GM21529 (cell line): ENCODE data around the gene NOC2L.

Experiments used
- ATAC-seq: cut with Tn5 transposase; IDR thresholded peaks from one replicate; pipeline ENCODE4 v1.9.1; 2021; ENCODE audit not compliant: unreplicated experiment

Gene NOC2L

DNA sequence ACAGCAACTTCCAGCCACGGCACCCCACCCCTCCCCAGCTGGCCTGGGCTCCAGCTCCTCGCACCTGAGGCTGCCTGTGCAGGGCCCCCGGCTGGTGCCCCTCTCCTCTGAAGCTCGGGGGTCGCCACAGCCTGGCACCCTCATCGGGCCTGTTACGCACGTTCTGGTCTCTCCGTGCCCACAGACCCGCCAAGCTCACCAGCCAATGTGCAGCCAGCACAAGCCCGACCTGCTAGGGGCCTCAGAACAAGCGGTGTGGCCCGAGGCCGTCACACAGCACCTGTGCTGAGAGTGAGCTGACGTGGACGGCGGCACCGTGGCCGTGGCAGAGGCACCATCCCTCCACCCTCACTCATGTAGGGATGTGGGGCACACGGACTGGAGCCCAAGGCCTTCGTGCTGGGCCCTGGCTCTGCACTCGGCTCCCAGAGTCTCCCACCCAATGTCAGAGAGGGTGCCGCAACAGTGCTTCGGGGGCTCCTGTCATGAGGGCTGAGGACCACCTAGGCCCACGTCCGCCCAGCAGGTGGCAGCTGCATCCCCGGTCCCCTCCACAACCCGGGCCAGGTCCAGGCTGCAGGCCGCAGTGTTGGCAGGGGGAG lies 39.7 kb downstream of the NOC2L start:
- no peak for ATAC-seq

- no peak for ATAC-seq
Observed at GRCh38 chr1:918843-919242, 40.2 kb downstream of the NOC2L start.

DNA sequence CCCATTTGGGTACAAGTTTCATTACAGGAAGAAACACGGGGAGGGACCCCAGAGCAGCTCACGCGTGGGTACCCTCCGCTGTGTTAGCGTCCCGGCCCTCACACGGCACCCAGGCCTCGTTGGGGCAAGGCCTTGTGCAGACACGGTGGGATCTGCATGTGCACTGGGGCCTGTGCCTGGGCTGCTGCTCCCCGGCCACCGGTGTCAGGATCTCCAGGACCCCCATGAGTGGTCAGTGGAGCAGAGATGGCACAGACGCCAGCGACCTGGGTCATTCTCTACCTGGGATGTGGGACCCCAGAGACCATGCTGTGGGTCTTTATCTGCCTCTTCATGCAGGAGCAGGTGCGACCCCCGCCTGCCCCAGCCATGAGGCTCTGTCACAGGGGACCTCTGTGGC lies 40.7 kb downstream of the NOC2L start:
- ATAC-seq = no peak

DNA sequence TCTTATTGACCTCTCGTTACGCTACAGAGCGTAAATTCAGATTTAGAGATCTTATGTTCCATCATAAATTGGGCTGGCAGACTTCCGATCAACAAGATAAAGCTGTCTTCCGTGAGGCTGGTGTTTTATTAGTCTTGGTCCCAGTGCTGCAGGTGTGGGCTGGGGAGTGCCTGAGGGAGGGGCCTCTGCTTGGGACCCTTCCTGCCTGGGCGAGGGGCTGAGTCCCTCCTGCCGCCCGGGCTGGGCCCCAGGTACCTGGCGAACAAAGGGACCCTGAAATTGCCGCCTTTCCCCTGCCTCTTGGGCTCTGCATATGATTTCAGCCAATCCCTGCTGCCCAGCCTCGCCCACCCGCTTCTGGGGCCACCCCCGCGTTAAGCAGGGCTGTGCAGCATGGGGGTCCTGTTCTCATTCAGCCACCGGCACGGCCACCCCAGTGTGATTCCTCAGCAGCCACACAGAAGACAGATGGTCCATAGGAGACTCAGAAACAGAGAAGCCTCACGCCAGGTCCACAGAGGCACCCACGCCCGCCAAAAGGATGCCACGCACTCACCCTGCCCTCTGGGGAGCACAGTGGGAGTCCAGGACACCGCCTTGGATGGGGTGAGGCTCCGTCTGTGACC lies 41.5 kb downstream of the NOC2L start:
- ATAC-seq = no peak

DNA sequence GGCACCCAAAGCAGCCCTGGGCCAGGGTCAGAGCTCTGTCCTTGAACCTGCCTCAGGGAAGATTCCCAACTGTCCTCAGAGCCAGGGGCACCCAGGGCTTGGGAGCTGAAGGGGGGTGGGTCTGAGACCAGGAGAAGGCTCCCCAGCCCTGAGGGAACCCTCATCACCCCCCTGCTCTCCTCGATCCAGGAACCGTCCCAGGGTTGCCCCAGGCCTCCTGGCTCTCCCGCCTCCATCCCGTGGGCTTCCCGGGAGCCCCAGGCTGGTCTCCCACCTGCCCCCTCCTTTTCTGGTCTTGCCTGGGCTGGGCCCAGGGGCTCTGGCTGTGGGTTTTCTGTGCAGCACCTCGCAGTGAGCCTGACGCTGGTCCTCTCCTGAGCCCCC lies 42.0 kb downstream of the NOC2L start:
- ATAC-seq = no peak

GRCh38 chr1:916173-917075 lies 42.6 kb downstream of the NOC2L start:
- ATAC-seq = no peak

DNA sequence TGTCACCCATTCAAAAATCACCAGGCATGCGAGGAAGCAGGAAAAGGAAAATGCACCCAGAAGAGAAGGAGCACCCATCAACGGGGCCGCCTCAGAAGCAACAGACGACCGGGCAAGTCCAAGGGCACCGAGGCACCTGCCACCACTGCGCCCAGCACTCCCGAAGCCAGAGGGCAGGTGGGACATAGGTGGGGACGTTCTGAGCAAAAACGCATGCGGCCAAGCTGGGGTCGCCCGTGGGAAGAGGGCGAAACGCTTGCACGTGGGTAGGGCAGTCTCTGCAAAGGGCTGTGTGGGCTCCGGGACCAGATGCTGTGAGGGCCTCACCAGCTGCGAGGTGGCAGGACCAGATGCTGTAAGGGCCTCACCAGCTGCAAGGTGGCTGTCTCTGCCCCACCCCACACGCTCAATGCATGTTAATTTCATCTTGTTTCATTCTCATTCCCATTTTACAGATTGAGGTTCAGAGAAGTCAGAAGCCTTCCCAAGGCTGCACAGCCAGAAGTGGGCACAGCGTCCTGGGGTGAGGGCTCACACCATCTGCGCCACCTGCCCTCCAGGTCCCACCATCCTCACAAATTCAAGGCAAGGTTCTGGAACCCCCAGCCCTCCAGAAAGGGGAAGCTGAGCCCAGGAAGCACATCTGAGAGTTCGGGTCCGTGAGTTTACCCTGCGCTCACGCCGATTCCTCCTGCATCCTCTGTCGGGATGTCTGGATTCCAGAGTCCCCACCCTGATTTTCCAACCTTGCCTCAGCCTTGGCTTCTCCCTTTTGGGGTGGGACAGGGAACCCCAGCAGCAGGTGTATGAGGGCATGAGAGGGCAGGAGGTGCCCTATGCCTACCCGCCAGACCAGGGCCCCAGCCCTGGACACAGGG lies 43.5 kb downstream of the NOC2L start:
- no peak for ATAC-seq

GRCh38 chr1:914891-915280 lies 44.2 kb downstream of the NOC2L start:
- no peak for ATAC-seq

GRCh38 chr1:914131-914890 lies 44.7 kb downstream of the NOC2L start:
- ATAC-seq = no peak

- ATAC-seq = no peak
Observed at GRCh38 chr1:913491-914130, 45.4 kb downstream of the NOC2L start.

GRCh38 chr1:912740-913301 lies 46.2 kb downstream of the NOC2L start:
- ATAC-seq = no peak

GRCh38 chr1:911875-912739 lies 46.9 kb downstream of the NOC2L start:
- no peak for ATAC-seq

DNA sequence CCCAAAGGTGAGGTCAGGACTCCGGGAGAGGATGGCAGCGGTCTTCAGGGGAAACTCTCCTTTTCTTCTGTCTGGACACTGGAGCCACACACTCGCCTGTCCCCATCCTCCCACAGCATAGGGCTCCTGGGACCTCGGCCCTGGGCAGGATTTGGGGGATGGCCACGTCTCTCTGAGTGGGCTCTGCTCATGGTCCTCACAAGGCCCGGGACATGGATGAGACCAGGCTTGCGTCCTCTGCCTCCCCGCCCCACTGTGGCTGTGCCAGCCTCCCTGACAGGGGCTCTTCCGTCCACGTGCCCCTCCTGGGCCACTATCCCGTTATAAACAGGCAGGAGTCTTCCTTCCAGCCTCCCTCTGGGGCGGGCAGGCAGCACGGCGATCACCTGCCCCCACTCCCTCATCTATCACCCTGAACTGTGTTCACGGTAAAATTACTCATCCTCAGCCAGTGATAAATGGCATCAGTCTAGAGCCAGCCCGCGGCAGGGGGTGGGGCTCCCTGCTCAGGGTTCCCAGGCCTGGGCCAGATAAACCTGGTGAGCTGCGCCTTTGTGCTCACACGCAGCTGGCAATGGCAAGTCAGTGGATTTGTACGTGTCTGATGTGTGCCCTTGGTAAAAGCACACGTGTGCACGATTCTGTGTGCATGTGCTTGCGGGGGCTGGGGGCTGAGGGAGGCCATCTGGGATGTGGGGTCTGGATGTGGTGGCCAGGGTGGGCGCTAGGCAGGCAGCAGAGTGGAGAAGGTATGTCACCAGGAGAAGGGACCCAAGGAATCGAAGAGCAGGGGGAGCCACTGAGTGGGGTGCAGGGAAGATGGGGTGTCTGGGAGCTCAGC lies 48.0 kb downstream of the NOC2L start:
- ATAC-seq = no peak

GRCh38 chr1:910311-910880 lies 48.7 kb downstream of the NOC2L start:
- no peak for ATAC-seq

DNA sequence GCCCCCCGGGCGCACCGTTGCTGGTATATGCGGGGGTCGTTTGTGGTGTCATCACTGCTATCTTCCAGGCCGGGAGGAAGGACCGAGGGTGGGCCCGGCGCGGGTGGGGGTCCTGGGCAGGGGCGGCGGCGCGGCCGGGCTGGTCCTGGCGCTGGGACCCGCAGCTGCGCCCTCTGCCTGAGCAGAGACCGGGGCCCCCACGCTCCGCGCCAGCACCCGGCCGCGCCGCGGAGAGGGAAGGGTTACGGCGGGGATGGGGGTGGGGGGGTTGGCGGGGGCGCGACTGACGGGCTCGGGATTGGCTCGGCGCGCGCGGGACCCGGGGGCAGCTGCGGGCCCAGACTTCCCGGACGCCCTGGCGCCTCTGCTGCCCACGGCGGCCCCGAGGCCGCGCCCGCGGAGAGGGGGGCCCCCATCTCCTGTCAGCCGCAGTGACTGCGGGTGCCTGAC lies 49.2 kb downstream of the NOC2L start:
- no peak for ATAC-seq

GRCh38 chr1:908661-909060 lies 50.4 kb downstream of the NOC2L start:
- ATAC-seq = no peak
